Right hindlimb (tissue), 1 donor: ENCODE data around the gene CWC22.
"Not testable (repeated sequence)": the region's sequence is repeated elsewhere in the genome, so short reads cannot be mapped to it uniquely, and the experiment has no call there.

Source experiments
- DNase-seq: peaks from one replicate; pipeline ENCODE4 v3.0.0-alpha.2; 2018

The CWC22 gene

GRCh38 chr2:180003073-180003472 lies 4.0 kb downstream of the CWC22 start:
- DNase-seq, result no peak

DNA sequence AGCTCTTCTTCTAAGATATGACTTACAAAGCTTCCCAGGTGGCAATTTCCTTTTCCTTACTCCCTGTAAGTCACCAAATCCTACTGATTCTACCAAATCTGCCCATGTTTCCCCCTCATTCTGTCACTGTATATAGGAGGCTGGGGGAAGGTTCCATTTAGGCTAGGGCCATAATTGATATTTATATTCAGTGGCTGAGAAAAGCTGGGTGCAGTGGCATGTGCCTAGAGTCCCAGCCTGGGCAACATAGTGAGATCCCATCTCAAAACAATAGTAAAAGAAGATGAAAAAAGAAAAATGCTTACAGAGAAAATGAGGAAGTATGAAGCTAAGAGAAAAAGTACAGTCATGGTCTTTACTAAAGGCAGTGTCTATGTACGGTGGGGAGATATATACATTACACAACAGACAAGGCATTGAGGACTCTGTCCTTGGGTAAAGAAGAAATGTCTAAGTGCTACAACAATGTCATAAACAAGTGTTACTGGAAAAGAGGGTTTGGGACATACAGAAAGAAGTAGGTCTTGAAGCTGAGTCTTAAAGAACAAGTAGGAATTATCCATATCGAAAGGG lies 4.8 kb downstream of the CWC22 start:
- DNase-seq, result no peak

DNA sequence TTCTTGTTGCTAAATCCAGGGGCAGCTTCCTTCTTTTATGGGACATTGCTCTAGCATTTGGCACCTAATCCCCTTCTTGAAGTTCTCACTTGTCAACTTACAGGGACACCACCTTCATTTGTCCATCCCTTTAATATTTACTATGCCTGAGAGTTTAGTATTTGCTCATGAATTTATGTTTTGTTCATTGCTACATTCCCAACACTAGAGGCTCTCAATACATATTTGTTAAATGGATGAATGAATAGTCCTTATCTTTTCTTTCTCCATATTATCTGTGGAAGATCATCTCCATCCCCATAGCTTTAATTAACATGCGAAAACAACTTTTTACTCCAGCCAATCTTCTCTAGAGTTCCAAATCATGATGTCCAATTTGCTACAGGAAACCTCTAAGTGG lies 5.4 kb downstream of the CWC22 start:
- DNase-seq, result no peak

GRCh38 chr2:180000434-180000833 lies 6.7 kb downstream of the CWC22 start:
- no peak for DNase-seq

DNA sequence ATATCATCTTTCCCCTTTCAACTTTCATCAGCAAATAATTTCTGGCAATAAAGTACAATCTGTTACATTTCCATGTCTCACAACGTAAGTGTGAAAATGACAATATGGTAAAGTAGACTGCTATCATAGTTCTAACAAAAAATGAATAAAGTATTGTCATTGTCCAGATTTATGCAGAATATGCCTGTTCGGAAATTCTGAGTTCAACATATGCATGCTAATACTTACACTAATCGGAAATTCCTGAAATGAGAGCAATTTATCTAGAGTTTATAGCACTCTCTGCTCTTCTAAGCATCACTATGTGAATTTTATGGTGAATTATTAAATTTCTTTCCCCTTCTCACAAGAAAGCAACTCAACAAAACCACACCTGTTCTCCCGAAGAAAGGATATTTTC lies 8.1 kb downstream of the CWC22 start:
- no peak for DNase-seq

DNA sequence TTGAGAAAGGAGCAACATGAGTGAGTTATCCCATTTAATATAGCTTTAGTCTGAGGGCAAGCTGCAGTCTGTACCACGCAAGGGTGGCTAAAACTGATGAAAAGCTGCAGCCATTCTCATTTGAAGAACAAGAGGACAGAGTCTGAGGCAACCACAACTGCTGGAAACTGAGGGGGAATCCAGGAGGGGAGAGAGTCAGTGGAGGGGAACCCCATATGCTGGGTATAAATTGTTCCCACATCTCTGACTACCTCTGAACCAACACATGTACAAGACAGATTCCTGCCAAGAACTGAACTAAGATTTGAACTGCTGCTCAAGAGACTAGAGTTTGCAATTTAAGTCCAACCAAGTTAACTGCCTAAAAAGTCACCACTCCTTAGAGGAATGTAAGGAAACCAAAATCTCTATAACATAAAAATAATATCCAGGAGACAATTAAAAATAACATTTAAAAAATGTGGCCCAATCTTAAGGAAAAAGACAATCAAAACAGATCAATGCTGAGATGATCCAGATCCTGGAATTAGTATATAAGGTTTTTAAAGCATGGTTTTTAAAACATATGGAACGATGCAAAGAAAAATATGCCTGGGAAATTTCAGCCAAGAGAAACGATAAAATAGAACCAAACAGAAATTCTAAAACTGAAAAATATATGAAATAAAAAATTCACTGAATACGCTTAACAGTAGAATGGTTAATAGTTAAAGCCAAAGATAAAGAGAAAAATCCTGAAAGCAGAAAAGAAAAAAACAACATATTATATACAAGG lies 11.2 kb downstream of the CWC22 start:
- no peak for DNase-seq

DNA sequence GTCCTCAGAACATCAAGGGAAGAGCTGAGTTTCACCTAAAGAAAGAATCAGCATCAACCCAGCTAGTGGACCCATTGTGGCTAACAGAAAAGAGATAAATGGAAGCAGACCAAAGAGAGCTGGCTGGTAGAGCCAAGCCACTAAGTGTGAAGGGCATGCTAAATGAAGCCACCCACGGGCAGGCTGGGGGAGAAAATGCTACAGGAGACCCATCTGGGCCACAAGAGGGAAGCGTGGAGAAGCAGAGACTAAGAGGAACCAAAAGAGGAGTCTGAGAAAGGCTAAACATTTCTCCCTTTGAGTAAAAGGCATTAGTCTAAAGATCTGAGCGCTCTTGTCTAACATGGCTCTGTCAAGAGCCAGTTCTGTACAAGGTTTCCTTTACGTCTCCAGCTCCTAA lies 15.8 kb downstream of the CWC22 start:
- DNase-seq, result no peak

DNA sequence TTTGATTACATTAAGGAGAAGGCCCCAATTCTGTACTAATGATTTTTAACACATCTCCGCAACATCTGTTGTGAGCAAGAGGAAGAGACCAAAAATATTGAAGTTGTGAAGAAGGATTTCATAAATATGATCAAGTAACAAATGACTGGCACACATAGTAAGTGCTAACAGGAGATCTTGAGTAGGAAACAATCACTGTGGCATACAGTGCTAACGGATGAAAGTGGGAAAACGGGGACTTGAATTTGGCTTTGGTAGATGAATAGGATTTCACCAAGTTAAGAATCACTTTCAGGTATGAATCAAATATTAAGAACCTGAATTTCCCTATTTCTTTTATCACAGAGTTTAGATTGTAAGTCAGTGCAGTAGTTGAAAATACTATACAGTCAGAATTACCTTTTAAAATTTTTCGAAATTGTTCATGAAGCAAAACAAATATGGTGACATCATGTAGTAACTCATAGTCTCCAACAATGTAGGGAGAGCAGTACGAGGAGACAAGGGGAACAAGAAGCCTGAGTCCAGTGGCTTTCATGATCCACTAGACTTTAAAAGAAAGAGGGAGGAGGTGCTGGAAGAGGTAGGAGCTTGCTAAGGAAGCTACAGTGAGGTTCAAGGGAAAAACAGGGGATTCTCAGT lies 16.3 kb downstream of the CWC22 start:
- no peak for DNase-seq

DNA sequence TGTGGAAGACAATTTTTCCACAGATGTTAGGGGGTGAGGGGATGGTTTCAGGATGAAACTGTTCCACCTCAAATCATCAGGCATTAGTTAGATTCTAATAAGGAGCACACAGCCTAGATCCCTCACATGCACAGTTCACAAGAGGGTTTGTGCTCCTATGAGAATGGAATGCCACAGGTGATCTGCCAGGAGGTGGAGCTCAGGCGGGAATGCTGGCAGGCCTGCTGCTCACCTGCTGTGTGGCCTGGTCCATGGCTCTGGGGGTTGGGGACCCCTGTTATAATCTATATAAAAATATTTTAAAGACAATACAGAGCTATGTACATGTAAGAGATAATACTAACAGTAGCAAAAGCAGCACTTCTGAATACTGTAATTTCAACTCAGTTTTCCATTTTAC lies 19.2 kb downstream of the CWC22 start:
- DNase-seq, result no peak

GRCh38 chr2:179985163-179985820 lies 21.8 kb downstream of the CWC22 start:
- DNase-seq, result no peak

- DNase-seq, result no peak
Observed at GRCh38 chr2:179983250-179983932, 23.7 kb downstream of the CWC22 start.

DNA sequence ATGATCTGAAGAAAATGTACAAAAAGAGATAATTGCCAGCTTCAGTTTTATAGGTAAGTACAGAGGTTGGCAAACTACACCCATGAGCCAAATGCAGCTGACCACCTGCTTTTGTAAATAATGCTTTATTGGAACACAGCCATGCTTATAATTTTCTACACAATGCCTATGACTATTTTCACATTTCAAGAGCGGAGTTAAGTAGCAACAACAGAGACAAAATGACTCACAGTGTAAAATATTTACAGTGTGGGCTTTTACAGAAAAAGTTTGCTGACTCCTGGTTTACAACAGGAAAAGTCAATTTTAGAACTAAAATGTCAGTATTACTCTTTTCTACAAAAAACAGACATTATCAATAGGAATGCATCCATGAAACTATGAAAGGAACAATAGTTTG lies 26.0 kb downstream of the CWC22 start:
- no peak for DNase-seq

DNA sequence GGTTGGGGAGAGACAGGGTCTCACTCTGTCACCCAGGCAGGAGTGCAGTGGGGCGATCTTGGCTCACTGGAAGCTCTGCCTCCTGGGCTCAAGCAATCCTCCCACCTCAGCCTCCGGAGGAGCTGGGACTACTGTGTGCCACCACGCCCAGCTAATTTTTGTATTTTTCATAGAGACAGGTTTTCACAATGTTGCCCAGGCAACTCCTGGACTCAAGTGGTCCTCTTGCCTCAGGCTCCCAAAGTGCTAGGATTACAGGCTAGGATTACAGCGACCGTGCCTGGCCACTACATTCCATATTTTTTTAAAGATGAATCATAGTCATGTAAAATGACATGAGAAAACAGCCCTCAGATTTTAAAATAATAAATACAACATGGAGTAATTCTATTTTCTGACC lies 32.3 kb downstream of the CWC22 start:
- no peak for DNase-seq

DNA sequence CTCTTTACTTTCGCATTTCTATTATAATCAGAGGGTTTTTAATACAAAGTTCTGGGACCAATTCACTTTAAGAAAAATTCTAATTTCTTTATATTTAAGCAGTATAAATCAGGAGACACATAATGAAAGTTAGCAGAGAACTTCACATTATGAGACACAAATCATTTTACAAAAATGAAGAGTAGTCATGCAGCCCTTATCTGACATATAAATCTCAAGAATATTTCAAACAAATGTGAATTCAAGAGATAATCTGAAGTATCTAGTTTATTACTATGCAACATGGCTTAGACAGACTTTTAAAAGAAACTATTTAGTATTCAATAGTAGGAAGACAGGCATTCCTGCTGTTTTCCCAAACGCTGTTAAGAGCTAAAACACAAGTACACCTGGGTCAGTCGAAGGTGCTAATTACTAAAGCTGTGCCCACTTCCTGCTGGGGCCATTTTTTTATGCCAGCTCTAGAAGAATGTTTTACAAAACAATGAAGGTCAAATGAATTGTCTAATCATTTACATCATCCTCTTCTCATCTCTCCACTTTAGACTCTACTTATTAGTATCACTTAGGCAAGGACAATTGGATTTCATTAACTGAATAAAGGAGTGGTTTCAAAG lies 40.2 kb downstream of the CWC22 start:
- DNase-seq, result no peak

DNA sequence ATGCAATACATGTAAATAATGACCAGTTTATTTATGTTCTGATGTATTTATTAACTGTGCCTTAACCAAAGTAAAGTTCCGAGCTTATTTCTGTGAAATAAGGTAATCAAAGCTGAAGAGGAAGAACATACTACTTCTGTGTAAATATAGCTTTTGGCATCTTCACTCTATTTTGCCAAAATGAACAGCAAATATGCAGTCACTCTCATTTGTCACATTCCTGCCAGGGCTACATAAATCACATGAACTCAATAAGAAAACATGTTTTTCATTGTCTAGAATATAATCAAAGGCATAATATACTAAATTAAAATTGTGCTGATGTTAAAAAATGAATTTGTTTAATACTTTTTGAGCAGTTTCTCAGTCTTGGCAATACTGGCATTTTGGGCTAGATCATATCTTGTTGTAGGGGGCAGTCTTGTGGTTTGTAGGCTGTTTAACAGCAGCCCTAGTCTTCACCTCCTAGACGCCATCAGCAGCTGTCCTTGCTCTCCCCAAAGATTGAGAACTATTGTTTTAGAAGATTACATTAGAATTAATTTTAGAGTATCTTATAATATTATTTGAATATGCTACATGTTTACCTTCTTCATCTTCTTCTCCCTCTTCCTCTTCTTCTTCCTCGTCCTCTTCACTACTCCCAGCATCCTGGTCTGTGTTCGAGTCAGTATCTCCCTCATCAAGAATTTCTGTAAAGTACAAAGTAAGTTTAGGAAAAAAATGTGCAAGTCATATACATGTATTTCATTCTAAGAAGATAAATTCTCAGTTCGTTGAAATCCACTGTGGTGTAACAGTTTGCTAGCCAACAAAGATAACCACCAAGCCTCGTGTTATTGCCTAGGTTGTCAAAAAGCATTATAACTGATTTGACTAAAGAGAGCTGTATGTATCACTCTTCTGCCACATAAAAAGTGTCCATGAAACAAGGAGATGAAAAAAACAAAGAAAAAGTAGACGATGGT lies 41.5 kb downstream of the CWC22 start:
- DNase-seq, result no peak

GRCh38 chr2:179963626-179964025 lies 43.5 kb downstream of the CWC22 start:
- DNase-seq, result no peak

DNA sequence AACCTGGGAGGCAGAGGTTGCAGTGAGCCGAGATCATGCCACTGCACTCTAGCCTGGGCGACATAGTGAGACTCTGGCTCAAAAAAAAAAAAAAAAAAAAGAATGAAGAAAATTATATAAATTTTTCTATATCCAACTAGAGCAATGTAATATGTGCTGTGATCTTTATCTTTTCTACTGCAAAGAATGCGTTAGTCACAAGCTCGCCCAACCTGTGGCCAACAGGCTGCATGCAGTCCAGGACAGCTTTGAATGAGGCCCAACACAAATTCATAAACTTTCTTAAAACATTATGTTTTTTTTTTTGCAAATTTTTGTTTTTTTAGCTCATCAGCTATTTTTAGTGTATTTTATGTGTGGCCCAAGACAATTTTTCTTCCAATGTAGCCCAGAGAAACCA lies 48.8 kb downstream of the CWC22 start:
- not testable (repeated sequence) for DNase-seq

- no peak for DNase-seq
Observed at GRCh38 chr2:179954026-179954425, 53.1 kb downstream of the CWC22 start.

DNA sequence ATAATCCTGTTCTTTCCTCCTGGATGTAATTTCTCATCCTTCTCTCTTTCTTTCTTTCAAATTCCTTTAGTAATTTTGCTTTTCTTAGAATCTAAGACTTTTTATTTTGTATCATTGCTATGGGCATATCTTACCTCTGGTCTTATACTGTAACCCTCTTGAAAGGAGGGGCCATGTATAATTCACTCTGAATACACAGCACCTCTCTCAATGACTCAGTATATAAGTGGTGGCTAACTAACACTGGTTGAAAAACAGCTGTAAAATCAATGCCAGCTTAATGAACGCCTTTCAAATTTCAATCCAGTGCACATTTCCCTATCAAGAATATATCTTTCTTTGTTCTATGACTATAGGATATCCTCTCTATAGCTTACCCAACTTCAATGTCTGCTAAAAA lies 53.7 kb downstream of the CWC22 start:
- DNase-seq, result no peak

GRCh38 chr2:179952658-179953057 lies 54.4 kb downstream of the CWC22 start:
- DNase-seq, result no peak

DNA sequence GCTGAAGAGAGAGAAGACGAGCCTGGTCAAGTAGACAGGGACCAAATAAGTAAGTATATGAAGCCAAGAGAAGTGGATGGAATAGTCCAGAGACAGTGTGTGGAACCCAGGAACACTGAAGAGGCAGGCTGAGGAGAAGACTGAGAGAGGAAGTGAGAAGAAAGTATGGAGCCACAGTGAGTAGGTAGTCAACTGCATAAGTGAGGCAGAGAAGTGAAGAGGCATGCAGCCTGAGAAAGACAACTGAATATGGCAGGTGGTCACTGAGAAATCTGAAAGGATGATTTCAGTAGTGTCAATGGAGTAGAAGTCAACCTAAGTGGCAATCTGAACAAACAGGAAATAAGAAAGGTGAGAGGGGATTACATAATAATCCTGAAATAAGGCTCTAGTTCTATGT lies 55.4 kb downstream of the CWC22 start:
- DNase-seq, result no peak

GRCh38 chr2:179950391-179950790 lies 56.7 kb downstream of the CWC22 start:
- no peak for DNase-seq
